DOHH2 (cell line): Measurements from ENCODE around the gene ZNRF1.

Experiments used
- H3F3A ChIP-seq: fragments of 200-600 bp; sonication (generic), shearing (Covaris generic); 2 replicates; pipeline ENCODE4 v1.6.0; 2016; ENCODE audit warnings: antibody characterized with exemption, mild to moderate bottlenecking; ENCODE audit not compliant: control insufficient read depth, insufficient read depth
- H3K27ac ChIP-seq: fragments of 200-600 bp; sonication (generic); 2 replicates; pipeline ENCODE4 v1.5.1; 2014; ENCODE audit warnings: low read depth, mild to moderate bottlenecking, low read length, moderate library complexity
- H3K27me3 ChIP-seq: fragments of 200-600 bp; sonication (generic); 2 replicates; pipeline ENCODE4 v1.6.1; 2014; ENCODE audit warnings: mild to moderate bottlenecking, low read length, mixed read lengths; ENCODE audit not compliant: control insufficient read depth
- H3K36me3 ChIP-seq: fragments of 200-600 bp; sonication (generic); 2 replicates; pipeline ENCODE4 v1.6.1; 2014; ENCODE audit warnings: mild to moderate bottlenecking, low read length, moderate library complexity, mixed read lengths; ENCODE audit not compliant: control insufficient read depth
- H3K4me1 ChIP-seq: fragments of 200-600 bp; sonication (generic); 2 replicates; pipeline ENCODE4 v1.6.1; 2014; ENCODE audit warnings: mild to moderate bottlenecking, low read length, mixed read lengths; ENCODE audit not compliant: control insufficient read depth
- H3K4me2 ChIP-seq: fragments of 200-600 bp; sonication (generic); 2 replicates; pipeline ENCODE4 v1.6.0; 2014; ENCODE audit warnings: mild to moderate bottlenecking, low read length, moderate library complexity
- H3K4me3 ChIP-seq: fragments of 200-600 bp; sonication (generic); 2 replicates; pipeline ENCODE4 v1.5.1; 2014; ENCODE audit warnings: mild to moderate bottlenecking, low read length, mixed read lengths
- H3K79me2 ChIP-seq: fragments of 200-600 bp; sonication (generic); 2 replicates; pipeline ENCODE4 v1.6.1; 2014; ENCODE audit warnings: mild to moderate bottlenecking, low read length, mixed read lengths; ENCODE audit not compliant: control insufficient read depth
- H3K9me2 ChIP-seq: fragments of 200-600 bp; sonication (generic); replicated peaks from 2 replicates; pipeline ENCODE4 v1.6.1; 2014; ENCODE audit warnings: mild to moderate bottlenecking, low read length, mixed read lengths; ENCODE audit not compliant: control insufficient read depth
- H3K9me3 ChIP-seq: fragments of 200-600 bp; sonication (generic); 2 replicates; pipeline ENCODE4 v1.6.1; 2014; ENCODE audit warnings: antibody characterized with exemption, low read length, mixed read lengths; ENCODE audit not compliant: control insufficient read depth, insufficient read depth
- H4K20me1 ChIP-seq: fragments of 200-600 bp; sonication (generic); 2 replicates; pipeline ENCODE4 v1.6.0; 2014; ENCODE audit warnings: low read depth, mild to moderate bottlenecking, antibody characterized with exemption, low read length, moderate library complexity; ENCODE audit not compliant: control insufficient read depth, insufficient read depth
- CTCF ChIP-seq: fragments of 200-600 bp; sonication (generic); IDR thresholded peaks from one replicate; pipeline ENCODE4 v1.5.1; 2014; ENCODE audit warnings: antibody characterized with exemption, mild to moderate bottlenecking, low read depth, low read length; ENCODE audit not compliant: poor library complexity, severe bottlenecking
- EZH2phosphoT487 ChIP-seq: fragments of 200-600 bp; sonication (generic); IDR thresholded peaks from 2 replicates; pipeline ENCODE4 v1.6.1; 2017; ENCODE audit warnings: borderline replicate concordance, mild to moderate bottlenecking, antibody characterized with exemption, low read length, moderate library complexity, mixed read lengths

Gene ZNRF1

GRCh38 chr16:75096656-75097055, 97.8 kb downstream of the ZNRF1 start:
- Histone ChIP-seq H3K9me3 (no peaks in the 10 kb centered on the region), H3K4me2 (no peak overlapping the region), H3K36me3 (no peaks in the 10 kb centered on the region), H3K9me2 (no peaks in the 10 kb centered on the region), H3K4me1 (peaks cover 24% of the 10 kb centered on the region), H3K27ac (no peak overlapping the region), H3K79me2 (no peaks in the 10 kb centered on the region), H3F3A (no peaks in the 10 kb centered on the region), H3K27me3 (no peaks in the 10 kb centered on the region), H4K20me1 (no peaks in the 10 kb centered on the region; the same call in 1 of the 2 replicates), H3K4me3 (no peak overlapping the region)
- TF ChIP-seq CTCF (no peak), EZH2phosphoT487 (no peak)

GRCh38 chr16:75097191-75097761, 98.5 kb downstream of the ZNRF1 start:
- TF ChIP-seq CTCF = no peak
- Histone ChIP-seq H3K4me1 (peaks cover 24% of the 10 kb centered on the region), H3K4me2 (no peak overlapping the region), H3K79me2 (no peaks in the 10 kb centered on the region), H4K20me1 (no peaks in the 10 kb centered on the region; the same call in 1 of the 2 replicates), H3F3A (no peaks in the 10 kb centered on the region), H3K9me2 (no peaks in the 10 kb centered on the region), H3K4me3 (no peak overlapping the region), H3K36me3 (no peaks in the 10 kb centered on the region), H3K27me3 (no peaks in the 10 kb centered on the region), H3K27ac (no peak overlapping the region), H3K9me3 (no peaks in the 10 kb centered on the region)

- Histone ChIP-seq H3K4me2 (no peak overlapping the region), H3K36me3 (no peaks in the 10 kb centered on the region)
Observed at GRCh38 chr16:75097941-75098901, 99.4 kb downstream of the ZNRF1 start.

More at GRCh38 chr16:75097941-75098901, 99.4 kb downstream of the ZNRF1 start:
- Histone ChIP-seq H3K4me1 (peaks cover 24% of the 10 kb centered on the region), H3K9me3 (no peaks in the 10 kb centered on the region), H3K27me3 (no peaks in the 10 kb centered on the region), H3F3A (no peaks in the 10 kb centered on the region), H3K27ac (no peak overlapping the region), H4K20me1 (no peaks in the 10 kb centered on the region), H3K4me3 (no peak overlapping the region), H3K79me2 (no peaks in the 10 kb centered on the region), H3K9me2 (no peaks in the 10 kb centered on the region)
- TF ChIP-seq CTCF = no peak
- TF ChIP-seq EZH2phosphoT487 = no peak
